ENCODE measurements around the gene KCNIP1. TPM values are rescaled to one million over a fixed set of nuclear protein-coding genes. Genes with fewer than 3 reads are reported as not detected.

Gene KCNIP1
- total and polyA plus RNA-seq, 2 of the 8 experiments (the other 6 are each of a cell fraction or from before 2014, with no cell fraction given) = 0.52 to 0.83 TPM

- TF ChIP-seq SAP30 (IDR thresholded peaks at IDR 0.05; ENCODE audit: insufficient read depth, insufficient replicate concordance, low read length) = no peak
- no peak for TF ChIP-seq TBP (IDR thresholded peaks at IDR 0.05; ENCODE audit: low read depth, low read length)
- no peak for TF ChIP-seq SP4 (IDR thresholded peaks at IDR 0.05; ENCODE audit: low read length)
- TF ChIP-seq SP1 (IDR thresholded peaks at IDR 0.05; ENCODE audit: low read depth, low read length) = no peak
- TF ChIP-seq MAFK (IDR thresholded peaks at IDR 0.05; ENCODE audit: low read depth, low read length) = no peak
- TF ChIP-seq NRF1 (IDR thresholded peaks at IDR 0.05; ENCODE audit: low read depth, low read length) = no peak
Measured at GRCh38 chr5:170747357-170747756, 243.5 kb downstream of the KCNIP1 start (continued).

Measured in H1 (cell line).